Endothelial cell of umbilical vein (primary cell): ENCODE results near the gene CPO. TPM values are rescaled to one million over a fixed set of nuclear protein-coding genes. Genes with fewer than 3 reads are reported as not detected.

Experiments
- BruUV-seq: library from RNA; stranded (reverse); fragments of 400-500 nt; replicated peaks from 2 replicates; lab custom pipeline; 2021; lab: Mats Ljungman, UMichigan
- CTCF ChIA-PET: fragments of 300-600, 350-600 bp; sonication (Branson Sonifier 250); formaldehyde crosslinking; loops from one replicate; lab custom pipeline; 2021; ENCODE audit warnings: antibody characterized with exemption, inconsistent platforms; lab: Charles Lee
- POLR2A ChIA-PET: fragments of 300-600, 350-600 bp; sonication (Branson Sonifier 250); formaldehyde crosslinking; loops from one replicate; lab custom pipeline; 2021; ENCODE audit warnings: antibody characterized with exemption, inconsistent platforms; lab: Charles Lee
- DNase-seq: peaks from one replicate; pipeline ENCODE4 v3.0.0-alpha.2; 2011; ENCODE audit warnings: low read depth, low spot score
- FAIRE-seq: peaks from 2 replicates; lab custom pipeline; 2011; peaks lifted over from hg19 to GRCh38; lab: Jason Lieb, UNC
- H2AFZ ChIP-seq: 2 replicates; pipeline ENCODE4 v1.6.0; 2012; ENCODE audit warnings: low read depth, low read length, control low read depth, inconsistent platforms
- H3K27ac ChIP-seq: 2 replicates; pipeline ENCODE4 v1.5.1; 2011; ENCODE audit warnings: low read depth, mild to moderate bottlenecking, control low read depth, low read length, moderate library complexity; ENCODE audit not compliant: insufficient read depth
- H3K27me3 ChIP-seq, 2 experiments: 2 replicates each; pipeline versions ENCODE4 v1.6.0 to v1.6.1; 2011; ENCODE audit warnings: low read length in 2 of 2, mixed read lengths in 1 of 2; ENCODE audit not compliant: control insufficient read depth in 2 of 2, insufficient read depth in 2 of 2
- H3K36me3 ChIP-seq, 2 experiments: 2 replicates in 1 of 2; 3 replicates in 1 of 2; pipeline ENCODE4 v1.5.1; 2011; ENCODE audit warnings: low read length in 2 of 2, mild to moderate bottlenecking in 1 of 2, moderate library complexity in 1 of 2; ENCODE audit not compliant: control insufficient read depth in 2 of 2, insufficient read depth in 2 of 2; ENCODE audit errors: extremely low read depth in 1 of 2
- H3K4me1 ChIP-seq: 3 replicates; pipeline ENCODE4 v1.5.1; 2011; ENCODE audit warnings: mild to moderate bottlenecking, low read length; ENCODE audit not compliant: control insufficient read depth, insufficient read depth; ENCODE audit errors: extremely low read depth
- H3K4me2 ChIP-seq: 2 replicates; pipeline ENCODE4 v1.6.1; 2011; ENCODE audit warnings: low read length, control low read depth, mixed read lengths; ENCODE audit not compliant: insufficient read depth
- H3K4me3 ChIP-seq, 3 experiments: fragments of 200-600 bp in 1 of 3; sonication (generic), shearing (Covaris generic) in 1 of 3; replicated peaks in 1 of 3; 2 replicates each; pipeline ENCODE4 v1.5.1; 2011 to 2016; ENCODE audit warnings: control low read depth in 3 of 3, low read length in 3 of 3, mild to moderate bottlenecking in 2 of 3, inconsistent platforms in 1 of 3, low read depth in 1 of 3, moderate library complexity in 1 of 3; ENCODE audit not compliant: insufficient read depth in 1 of 3
- H3K79me2 ChIP-seq: 2 replicates; pipeline ENCODE4 v1.6.0; 2012; ENCODE audit warnings: low read length, inconsistent platforms; ENCODE audit not compliant: control insufficient read depth, insufficient read depth
- H3K9ac ChIP-seq: replicated peaks from 2 replicates; pipeline ENCODE3; 2011; ENCODE audit warnings: low read length, control low read depth; ENCODE audit not compliant: insufficient read depth; ENCODE audit errors: extremely low read depth
- H3K9me1 ChIP-seq: replicated peaks from 3 replicates; pipeline ENCODE4 v1.6.0; 2011; ENCODE audit warnings: mild to moderate bottlenecking, low read length; ENCODE audit not compliant: control insufficient read depth, insufficient read depth; ENCODE audit errors: extremely low read depth
- H3K9me3 ChIP-seq: replicated peaks from 2 replicates; pipeline ENCODE4 v1.5.1; 2012; ENCODE audit warnings: low read length, inconsistent platforms; ENCODE audit not compliant: control insufficient read depth, insufficient read depth
- H4K20me1 ChIP-seq: replicated peaks from 2 replicates; pipeline ENCODE3; 2011; ENCODE audit warnings: mild to moderate bottlenecking, low read length; ENCODE audit not compliant: control insufficient read depth, insufficient read depth; ENCODE audit errors: extremely low read depth
- CTCF ChIP-seq, 2 donors: IDR thresholded peaks; 1 replicate in 1 of 2; 2 replicates in 1 of 2; pipeline ENCODE4 v1.5.1; 2011; ENCODE audit warnings: low read length in 2 of 2, mild to moderate bottlenecking in 2 of 2, moderate library complexity in 2 of 2, control low read depth in 1 of 2, inconsistent platforms in 1 of 2, low read depth in 1 of 2; ENCODE audit not compliant: insufficient read depth in 1 of 2; ENCODE audit errors: extremely low read depth in 1 of 2
- EZH2 ChIP-seq: IDR thresholded peaks from 2 replicates; pipeline ENCODE4 v1.6.1; 2012; ENCODE audit warnings: borderline replicate concordance, low read depth, mild to moderate bottlenecking, moderate library complexity, low read length, inconsistent platforms; ENCODE audit not compliant: severe bottlenecking
- FOS ChIP-seq: IDR thresholded peaks from 2 replicates; pipeline ENCODE4 v1.6.1; 2011; ENCODE audit warnings: mild to moderate bottlenecking, low read length, moderate library complexity, borderline replicate concordance; ENCODE audit not compliant: insufficient read depth
- GATA2 ChIP-seq: IDR thresholded peaks from 2 replicates; pipeline ENCODE4 v1.7.0; 2011; ENCODE audit warnings: low read depth, mild to moderate bottlenecking, moderate library complexity, mixed read lengths, low read length; ENCODE audit not compliant: insufficient read length, insufficient read depth
- JUN ChIP-seq: IDR thresholded peaks from 2 replicates; pipeline ENCODE4 v1.6.1; 2011; ENCODE audit warnings: borderline replicate concordance, low read depth; ENCODE audit not compliant: insufficient read length, insufficient read depth
- MAX ChIP-seq: IDR thresholded peaks from 2 replicates; pipeline ENCODE4 v1.6.1; 2011; ENCODE audit not compliant: insufficient read depth, insufficient read length
- MYC ChIP-seq: IDR thresholded peaks from one replicate; pipeline ENCODE4 v1.6.1; 2011; ENCODE audit warnings: mild to moderate bottlenecking, low read depth, low read length
- POLR2A ChIP-seq: IDR thresholded peaks from 2 replicates; pipeline ENCODE4 v1.6.1; 2012; ENCODE audit warnings: low read depth, mild to moderate bottlenecking, control low read depth, low read length
- POLR2AphosphoS5 ChIP-seq: IDR thresholded peaks from 2 replicates; pipeline ENCODE4 v1.6.1; 2012; ENCODE audit warnings: low read depth, mild to moderate bottlenecking, control low read depth, low read length, moderate library complexity; ENCODE audit not compliant: insufficient read depth
- dilution Hi-C: fragments of 300-500 bp; cut with MboI; formaldehyde crosslinking; loops from one replicate; pipeline ENCODE4 v1.15.0; 2019; ENCODE audit warnings: low sequenced_read_pairs; ENCODE audit not compliant: extremely low pct_ligation_motif_present
- intact Hi-C: fragments of 100-400 bp; cut with micrococcal nuclease; formaldehyde crosslinking; loops from one replicate; pipeline ENCODE4 v1.10.0; 2022
- polyA plus RNA-seq, 4 experiments: library from polyadenylated mRNA; depleted of rRNA in 3 of 4; stranded (reverse) in 3 of 4; unstranded in 1 of 4; fragments of >200 nt; gene quantifications; 2 replicates each; pipeline versions ENCODE4 v1.2.1 to v1.2.3, GENCODE V29; 2011 to 2012; ENCODE audit warnings: missing spikeins in 1 of 4
- total RNA-seq: library from RNA; stranded (reverse); gene quantifications from 2 replicates; pipeline ENCODE4 v1.2.3, GENCODE V29; 2021

CPO gene
- total and polyA plus RNA-seq, 2 donors (not counting 3 experiments of a cell fraction or from before 2014, with no cell fraction given): not detected

- Histone ChIP-seq H3K4me1 (no peaks in the 10 kb centered on the region), H3K27ac (no peak overlapping the region), H3K9me1 (no peaks in the 10 kb centered on the region), H3K79me2 (no peaks in the 10 kb centered on the region), H2AFZ (no peak overlapping the region), H3K36me3 (no peaks in the 10 kb centered on the region), H4K20me1 (no peaks in the 10 kb centered on the region), H3K27me3 (peaks cover 11 to 12% of the 10 kb centered on the region in 2 experiments), H3K4me2 (no peak overlapping the region), H3K9ac (no peak overlapping the region), H3K4me3 (no peak overlapping the region), H3K9me3 (no peaks in the 10 kb centered on the region)
- FAIRE-seq (no peak), DNase-seq (no peak)
- ChIA-PET POLR2A (no interaction called here), CTCF (no interaction called here)
- dilution Hi-C loops: no loop called here
- intact Hi-C loops: no loop called here
- TF ChIP-seq EZH2 (no peak), POLR2A (no peak), MAX (no peak), CTCF (IDR thresholded peaks at IDR 0.05; ENCODE audit: extremely low read depth in 1 of 2, insufficient read depth in 1 of 2, low read depth in 1 of 2, low read length in 2 of 2) (no peak), GATA2 (no peak), FOS (no peak), MYC (no peak), POLR2AphosphoS5 (no peak), JUN (no peak)
- no TSS peak for BruUV-seq
Measured at GRCh38 chr2:206971805-206972204, 32.5 kb downstream of the CPO start.
